HG03064 (cell line): Measurements from ENCODE around the gene DOCK3.
"Not testable (repeated sequence)": the region's sequence is repeated elsewhere in the genome, so short reads cannot be mapped to it uniquely, and the experiment has no call there.

Source experiments
- ATAC-seq: cut with Tn5 transposase; IDR thresholded peaks from one replicate; pipeline ENCODE4 v1.9.1; 2021; ENCODE audit warnings: low read depth; ENCODE audit not compliant: unreplicated experiment

The DOCK3 gene

DNA sequence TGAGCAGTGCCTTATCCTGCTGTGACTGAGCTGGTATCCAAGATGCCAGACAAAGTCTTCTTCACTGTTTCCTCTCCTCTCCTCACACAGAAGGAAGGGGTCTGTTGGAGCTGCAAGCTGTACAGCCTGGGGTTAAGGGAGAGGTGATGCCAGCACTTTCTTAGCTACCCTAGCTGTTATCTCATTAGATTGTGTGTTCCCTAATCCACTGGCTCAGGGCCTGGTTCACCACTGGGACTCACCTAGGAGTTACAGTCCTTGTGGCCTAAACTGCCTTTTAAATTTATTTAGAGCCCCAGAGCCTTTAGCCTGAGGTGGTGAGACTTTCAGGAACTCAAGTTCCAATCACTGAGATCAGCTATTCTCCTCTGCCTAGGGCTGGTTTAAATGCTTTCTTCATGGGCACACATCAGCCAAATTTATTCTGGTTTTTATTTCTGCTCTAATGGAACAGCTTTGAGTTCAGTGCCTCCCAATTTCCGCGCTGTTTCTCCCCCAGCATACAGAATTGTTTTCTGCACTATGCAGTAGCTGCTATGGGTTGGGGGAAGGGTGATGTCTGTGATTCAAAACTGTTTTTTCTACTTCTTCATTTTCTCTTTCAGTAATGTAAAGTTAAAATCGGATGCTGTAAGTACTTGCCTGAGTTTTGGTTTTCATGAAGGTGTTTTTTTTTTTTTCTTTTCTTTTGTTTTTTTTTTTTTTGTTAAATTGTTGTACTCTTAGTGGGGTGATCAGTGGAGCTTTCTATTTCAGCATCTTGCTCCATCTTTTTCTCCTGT, 198.8 kb downstream of the DOCK3 start:
- ATAC-seq: no peak

- not testable (repeated sequence) for ATAC-seq
These were observed 200.1 kb downstream of the DOCK3 start for GRCh38 chr3:50874876-50875275.

DNA sequence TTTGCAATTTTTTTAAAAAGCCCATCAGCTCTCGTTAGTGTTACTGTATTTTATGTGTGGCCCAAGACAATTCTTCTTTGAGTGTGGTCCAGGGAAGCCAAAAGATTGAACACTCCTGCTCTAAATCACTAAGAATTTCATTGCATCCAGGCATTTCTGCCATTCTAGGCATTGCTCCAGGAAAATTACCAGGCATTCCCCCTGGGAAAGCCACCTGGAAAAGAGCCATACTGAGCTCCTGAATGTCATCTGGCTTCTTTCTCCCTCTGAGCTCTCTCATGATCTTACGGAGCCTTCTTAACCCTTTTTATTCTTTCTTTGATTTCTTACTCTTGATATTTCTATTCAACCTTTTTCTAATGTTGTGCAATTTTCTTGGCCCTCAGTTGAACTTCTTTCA, 202.2 kb downstream of the DOCK3 start:
- no peak for ATAC-seq

GRCh38 chr3:50882733-50883132, 208.0 kb downstream of the DOCK3 start:
- not testable (repeated sequence) for ATAC-seq

DNA sequence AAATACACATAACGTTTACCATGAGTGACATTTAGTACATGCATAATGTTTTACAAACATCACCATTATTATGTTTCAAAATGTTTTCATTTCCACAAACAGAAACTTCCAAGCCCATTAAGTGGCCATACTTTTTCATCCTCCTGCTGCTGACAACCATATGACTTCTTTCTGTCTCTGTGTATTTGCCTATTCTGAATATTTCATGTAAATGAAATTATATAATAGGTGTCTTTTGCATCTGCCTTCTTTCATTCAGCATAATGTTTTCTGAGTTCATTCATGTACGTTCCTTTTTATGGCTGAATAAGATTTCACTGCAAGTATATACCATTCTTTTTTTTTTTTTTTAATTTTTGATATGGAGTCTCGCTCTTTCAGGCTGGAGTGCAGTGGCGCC, 209.0 kb downstream of the DOCK3 start:
- no peak for ATAC-seq

DNA sequence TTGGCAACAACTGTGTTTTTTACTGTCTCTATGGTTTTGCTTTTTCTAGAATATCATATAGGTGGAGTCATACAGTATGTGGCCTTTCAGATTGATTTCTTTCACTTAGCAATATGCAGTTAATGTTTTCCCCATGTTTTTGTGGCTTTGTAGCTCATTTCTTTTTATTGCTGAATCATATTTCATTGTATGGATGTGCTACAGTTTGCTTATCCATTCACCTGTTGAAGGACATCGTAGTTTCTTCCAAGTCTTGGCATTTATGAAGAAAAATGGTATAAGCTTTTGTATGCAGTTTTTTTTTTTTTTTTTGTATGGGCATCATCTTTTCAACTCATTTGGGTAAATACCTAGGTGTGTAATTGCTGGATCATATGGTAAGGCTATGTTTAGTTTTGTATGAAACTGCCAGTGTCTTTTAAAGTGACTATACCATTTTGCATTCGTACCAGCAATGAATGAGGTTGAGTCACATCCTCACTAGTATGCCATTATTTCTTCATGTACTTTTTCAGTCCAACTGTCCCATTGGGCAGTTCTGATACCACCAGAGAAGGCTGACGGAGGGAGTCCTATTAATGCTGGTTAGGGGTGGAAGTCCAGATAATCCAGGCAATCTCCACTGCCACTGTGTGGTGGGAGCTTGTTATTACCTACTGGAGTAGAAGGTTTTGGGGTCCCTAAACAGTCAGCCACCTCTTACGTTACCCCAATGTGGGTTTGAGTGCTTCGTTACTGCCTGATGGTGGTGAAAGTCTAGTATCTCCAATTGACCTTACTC, 210.5 kb downstream of the DOCK3 start:
- ATAC-seq: no peak

- no peak for ATAC-seq
These were observed 216.1 kb downstream of the DOCK3 start for GRCh38 chr3:50890688-50891344.

GRCh38 chr3:50901097-50901496, 226.4 kb downstream of the DOCK3 start:
- not testable (repeated sequence) for ATAC-seq

GRCh38 chr3:50912746-50913145, 238.0 kb downstream of the DOCK3 start:
- no peak for ATAC-seq

DNA sequence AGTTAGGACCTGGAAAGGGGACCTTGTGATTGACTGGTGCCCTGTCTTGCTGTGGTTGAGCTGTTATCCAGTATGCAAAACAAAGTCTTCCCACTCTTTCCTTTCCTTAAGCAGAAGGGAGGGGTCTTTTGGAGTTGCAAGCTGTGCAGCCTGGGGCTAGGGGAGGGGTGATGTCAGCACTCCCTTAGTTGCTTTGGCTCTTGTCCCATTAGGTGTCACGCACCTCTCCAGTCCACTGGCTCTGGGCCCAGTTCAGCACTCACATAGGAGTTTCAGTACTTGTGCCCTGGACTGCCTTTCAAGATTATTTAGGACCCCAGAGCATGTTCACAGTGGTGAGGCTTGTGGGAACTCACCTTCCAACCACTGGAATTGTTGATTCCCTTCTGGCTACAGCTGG, 238.5 kb downstream of the DOCK3 start:
- no peak for ATAC-seq

- ATAC-seq: not testable (repeated sequence)
These were observed 247.3 kb downstream of the DOCK3 start for GRCh38 chr3:50922071-50922470.

- no peak for ATAC-seq
These were observed 249.2 kb downstream of the DOCK3 start for GRCh38 chr3:50923955-50924354.

DNA sequence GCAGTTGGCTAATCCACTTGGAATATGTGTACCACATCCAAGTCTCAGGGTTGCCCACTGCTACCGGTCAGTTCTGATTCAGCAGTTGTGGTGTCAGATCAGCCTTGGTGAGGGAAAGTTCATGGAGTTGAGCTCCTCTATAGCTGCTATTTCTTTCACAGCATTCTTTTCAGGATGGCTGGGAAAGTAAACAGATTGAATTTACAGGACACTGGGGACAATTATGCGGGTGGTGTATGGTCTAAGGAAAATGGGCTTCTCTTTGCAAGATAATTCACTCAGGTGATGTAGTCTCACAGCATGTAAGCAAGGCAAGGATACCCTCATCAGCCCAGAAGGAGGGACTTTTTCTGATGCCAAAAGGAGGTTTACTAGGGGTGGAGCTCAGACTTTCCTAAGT, 249.9 kb downstream of the DOCK3 start:
- ATAC-seq: no peak

GRCh38 chr3:50926868-50927267, 252.1 kb downstream of the DOCK3 start:
- ATAC-seq: no peak

DNA sequence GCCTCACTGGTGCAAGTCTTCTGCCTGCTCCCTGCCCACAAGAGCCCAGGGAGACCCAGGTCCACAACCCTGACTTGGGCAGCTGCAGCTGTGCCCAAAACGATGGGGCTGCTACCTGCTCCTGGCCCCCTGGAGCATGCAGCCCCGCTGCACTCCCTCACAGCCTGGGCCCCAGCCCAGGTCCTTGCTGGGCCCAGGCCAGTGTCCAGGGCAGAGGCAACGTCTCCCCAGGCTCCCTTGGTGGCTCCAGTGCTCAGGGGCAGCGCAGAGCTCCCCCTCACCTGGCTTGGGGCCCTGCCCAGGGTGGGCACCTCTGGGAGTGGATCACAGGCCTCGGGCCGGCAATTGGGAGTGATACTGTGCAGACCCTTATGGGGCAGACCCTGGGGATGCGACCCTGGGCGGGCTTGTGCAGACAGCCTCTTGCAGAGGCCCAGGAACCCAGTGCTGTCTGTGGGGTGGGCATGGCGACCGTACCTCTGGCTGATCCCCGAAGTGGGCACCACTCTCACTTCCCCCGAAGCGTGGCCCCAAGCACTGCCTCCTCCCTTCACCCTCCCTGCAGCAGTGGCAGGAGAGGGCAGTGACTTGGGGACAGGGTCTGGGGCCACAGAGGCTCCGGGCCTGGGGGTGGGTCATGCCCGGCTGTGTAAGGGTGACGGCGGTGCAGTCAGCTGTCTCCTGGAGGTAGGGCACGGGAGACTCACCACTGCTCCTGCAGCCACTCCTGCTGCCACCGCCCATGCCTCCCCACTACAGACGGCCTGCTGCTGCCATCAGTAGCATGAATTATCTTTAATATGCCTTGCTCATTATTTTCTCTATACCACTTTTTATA, 255.9 kb downstream of the DOCK3 start:
- no peak for ATAC-seq

GRCh38 chr3:50932918-50933317, 258.2 kb downstream of the DOCK3 start:
- not testable (repeated sequence) for ATAC-seq

- ATAC-seq: no peak
These were observed 261.7 kb downstream of the DOCK3 start for GRCh38 chr3:50936389-50936788.

GRCh38 chr3:50947419-50947818, 272.7 kb downstream of the DOCK3 start:
- ATAC-seq: no peak

- no peak for ATAC-seq
These were observed 275.9 kb downstream of the DOCK3 start for GRCh38 chr3:50950591-50950990.

DNA sequence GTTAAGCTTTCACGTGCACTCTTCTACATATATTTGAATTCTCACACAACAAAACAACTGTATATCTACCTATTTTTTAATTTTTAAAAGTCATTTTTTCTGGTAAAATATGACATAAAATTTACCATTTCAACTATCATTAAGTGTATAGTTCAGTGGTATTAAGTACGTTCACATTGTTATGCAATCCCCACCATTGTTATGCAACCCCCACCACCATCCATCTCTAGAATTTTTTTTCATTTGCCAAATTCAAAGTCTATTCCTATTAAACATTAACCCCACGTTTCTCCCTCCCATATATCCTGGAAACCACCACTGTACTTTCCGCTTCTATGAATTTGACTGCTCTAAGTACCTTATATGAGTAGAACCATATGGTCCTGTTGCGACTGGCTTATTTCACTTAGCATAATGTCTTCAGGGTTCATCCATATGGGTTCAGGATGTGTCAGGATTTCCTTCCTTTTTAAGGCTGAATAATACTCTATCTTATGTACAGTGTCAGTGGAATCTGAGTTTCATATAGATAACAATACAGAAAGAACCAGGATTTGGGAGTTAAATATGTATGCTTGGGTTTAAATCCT, 279.2 kb downstream of the DOCK3 start:
- no peak for ATAC-seq
